K562 (cell line): ENCODE measurements around the gene GRIK3. TPM values are rescaled to one million over a fixed set of nuclear protein-coding genes. Genes with fewer than 3 reads are reported as not detected.

ENCODE experiments used
- ATAC-seq: fragments of 200-7000 bp; cut with Tn5 transposase; 3 replicates; pipeline ENCODE4 v1.9.1; 2020; ENCODE audit warnings: moderate library complexity
- BruUV-seq: library from RNA; stranded (reverse); fragments of 400-500 nt; replicated peaks from 2 replicates; lab custom pipeline; 2021; lab: Mats Ljungman, UMichigan
- CTCF ChIA-PET: fragments of 300-600 bp; formaldehyde crosslinking; extraction: SDS; loops from one replicate; lab custom pipeline; 2021; ENCODE audit warnings: low intra/inter-chr PET ratio; lab: Yijun Ruan, JAX
- POLR2A ChIA-PET: fragments of 300-600, 350-650 bp; sonication (Branson Sonifier 250); formaldehyde crosslinking; extraction: SDS; loops from one replicate; lab custom pipeline; 2021; ENCODE audit warnings: antibody characterized with exemption, inconsistent platforms; lab: Yijun Ruan, JAX
- DNase-seq, 4 experiments: peaks; one replicate each; pipeline versions ENCODE4 v3.0.0 to v3.0.0-alpha.2; 2011 to 2018; ENCODE audit warnings: low spot score in 3 of 4, mixed read lengths in 3 of 4; ENCODE audit errors: extremely low read depth in 1 of 4
- FAIRE-seq: peaks from 2 replicates; lab custom pipeline; 2011; peaks lifted over from hg19 to GRCh38; lab: Jason Lieb, UNC
- H2AFZ ChIP-seq: 2 replicates; pipeline ENCODE4 v1.6.0; 2011; ENCODE audit warnings: low read depth, low read length, control low read depth, inconsistent platforms
- H3K27ac ChIP-seq: fragments of 200-600 bp; 3 replicates; pipeline ENCODE4 v1.8.0; 2011; ENCODE audit warnings: low read depth, mild to moderate bottlenecking, control low read depth, inconsistent platforms, low read length, moderate library complexity, mixed read lengths; ENCODE audit errors: extremely low read depth
- H3K27me3 ChIP-seq, 2 experiments: fragments of 300-600 bp in 1 of 2; 2 replicates in 1 of 2; 3 replicates in 1 of 2; pipeline versions ENCODE4 v1.6.0 to v1.8.0; 2011; ENCODE audit warnings: inconsistent platforms in 2 of 2, low read length in 2 of 2, mild to moderate bottlenecking in 1 of 2, mixed read lengths in 1 of 2, moderate library complexity in 1 of 2; ENCODE audit not compliant: control insufficient read depth in 2 of 2, insufficient read depth in 2 of 2
- H3K36me3 ChIP-seq: fragments of 300-600 bp; 3 replicates; pipeline ENCODE4 v1.8.0; 2011; ENCODE audit warnings: mild to moderate bottlenecking, low read length, inconsistent platforms; ENCODE audit not compliant: control insufficient read depth, insufficient read depth
- H3K4me1 ChIP-seq, 2 experiments: fragments of 200-600 bp in 1 of 2; replicated peaks in 1 of 2; 2 replicates in 1 of 2; 3 replicates in 1 of 2; pipeline versions ENCODE4 v1.5.1 to v1.8.0; 2011; ENCODE audit warnings: inconsistent platforms in 2 of 2, low read length in 2 of 2, mild to moderate bottlenecking in 1 of 2, mixed read lengths in 1 of 2, moderate library complexity in 1 of 2; ENCODE audit not compliant: control insufficient read depth in 2 of 2, insufficient read depth in 2 of 2
- H3K4me2 ChIP-seq: 2 replicates; pipeline ENCODE4 v1.6.1; 2011; ENCODE audit warnings: low read length, control low read depth, inconsistent platforms, mixed read lengths; ENCODE audit not compliant: insufficient read depth
- H3K4me3 ChIP-seq: fragments of 200-600 bp; sonication (generic), shearing (Covaris generic); 2 replicates; pipeline ENCODE4 v1.5.1; 2016; ENCODE audit warnings: control low read depth, inconsistent platforms
- H3K79me2 ChIP-seq: fragments of 200-600 bp; 3 replicates; pipeline ENCODE4 v1.8.0; 2011; ENCODE audit warnings: low read length, inconsistent platforms; ENCODE audit not compliant: control insufficient read depth, insufficient read depth
- H3K9ac ChIP-seq, 2 experiments: 2 replicates each; pipeline versions ENCODE4 v1.6.0 to v1.6.1; 2011; ENCODE audit warnings: low read depth in 2 of 2, low read length in 2 of 2, control low read depth in 1 of 2, inconsistent platforms in 1 of 2, mild to moderate bottlenecking in 1 of 2, mixed read lengths in 1 of 2; ENCODE audit not compliant: insufficient read depth in 1 of 2
- H3K9me1 ChIP-seq: one replicate; pipeline ENCODE4 v1.6.0; 2011; ENCODE audit warnings: inconsistent platforms, mild to moderate bottlenecking, low read length, moderate library complexity; ENCODE audit not compliant: control insufficient read depth, insufficient read depth
- H3K9me3 ChIP-seq: replicated peaks from 2 replicates; pipeline ENCODE4 v1.5.1; 2011; ENCODE audit warnings: low read depth, low read length, inconsistent platforms; ENCODE audit not compliant: control insufficient read depth, insufficient read depth
- H4K20me1 ChIP-seq: replicated peaks from 2 replicates; pipeline ENCODE4 v1.6.1; 2011; ENCODE audit warnings: low read length, inconsistent platforms, mixed read lengths; ENCODE audit not compliant: control insufficient read depth, insufficient read depth
- ADNP ChIP-seq: fragments of 200-800 bp; sonication (Bioruptor generic); IDR thresholded peaks from 2 replicates; pipeline ENCODE4 v1.6.1; 2016; ENCODE audit warnings: missing genetic modification characterization, missing compliant biosample characterization
- BRD9 ChIP-seq: fragments of 450-650 bp; IDR thresholded peaks from 2 replicates; pipeline ENCODE4 v1.6.1; 2018; ENCODE audit warnings: low read depth; ENCODE audit not compliant: partially characterized antibody
- ELF2 ChIP-seq: fragments of 250-450 bp; sonication (Bioruptor Pico); IDR thresholded peaks from 2 replicates; pipeline ENCODE4 v1.5.0; 2021; ENCODE audit warnings: mild to moderate bottlenecking
- FIP1L1 ChIP-seq: fragments of 200-400 bp; formaldehyde crosslinking; IDR thresholded peaks from 2 replicates; pipeline ENCODE4 v1.6.1; 2018; ENCODE audit warnings: mild to moderate bottlenecking, low read depth, low read length; ENCODE audit not compliant: poor library complexity, severe bottlenecking
- FOXJ2 ChIP-seq: fragments of 200-800 bp; sonication (Bioruptor generic); IDR thresholded peaks from 2 replicates; pipeline ENCODE4 v1.6.1; 2016; ENCODE audit warnings: missing genetic modification characterization, missing compliant biosample characterization
- HIVEP1 ChIP-seq: fragments of 250-450 bp; sonication (Bioruptor Pico); IDR thresholded peaks from 2 replicates; pipeline ENCODE4 v1.4.0; 2020; ENCODE audit warnings: mild to moderate bottlenecking
- KDM5B ChIP-seq: fragments of 200-600 bp; sonication (generic); IDR thresholded peaks from 2 replicates; pipeline ENCODE4 v1.6.1; 2012; ENCODE audit warnings: low read depth, mild to moderate bottlenecking, moderate library complexity, low read length, control low read depth, inconsistent platforms; ENCODE audit not compliant: insufficient replicate concordance
- MCM2 ChIP-seq: fragments of 450-650 bp; IDR thresholded peaks from 2 replicates; pipeline ENCODE4 v1.6.1; 2017; ENCODE audit warnings: low read depth, mild to moderate bottlenecking
- TOE1 ChIP-seq, 2 experiments: fragments of 450-650 bp in 1 of 2; sonication (generic) in 1 of 2; formaldehyde crosslinking in 1 of 2; IDR thresholded peaks; 2 replicates each; pipeline versions ENCODE4 v1.7.1 to v1.8.0; 2016 to 2022; ENCODE audit warnings: borderline replicate concordance in 2 of 2, mild to moderate bottlenecking in 2 of 2, antibody characterized with exemption in 1 of 2, inconsistent platforms in 1 of 2, low read depth in 1 of 2, missing genetic modification reagents in 1 of 2, moderate library complexity in 1 of 2
- ZFP36 ChIP-seq: fragments of 150-350 bp; IDR thresholded peaks from 2 replicates; pipeline ENCODE4 v1.6.1; 2018; ENCODE audit warnings: low read length, low read depth; ENCODE audit not compliant: partially characterized antibody
- ZNF780A ChIP-seq: fragments of 250-450 bp; sonication (Bioruptor Pico); IDR thresholded peaks from 2 replicates; pipeline ENCODE4 v1.5.0; 2021; ENCODE audit warnings: mild to moderate bottlenecking
- WGBS: fragments of 100-300 bp; shearing (Covaris generic); methylation state at CpG from one replicate; pipeline ENCODE4 v1.1.6; 2016; ENCODE audit warnings: low coverage, mixed read lengths; ENCODE audit not compliant: insufficient coverage; ENCODE audit errors: missing lambda C conversion rate; 5-methylcytosine and 5-hydroxymethylcytosine counted together
- in situ Hi-C: fragments of 300-500 bp; cut with MboI; formaldehyde crosslinking; loops from 4 replicates; pipeline ENCODE4 v1.15.0; 2018; ENCODE audit warnings: inconsistent platforms, mixed read lengths
- intact Hi-C: fragments of 100-400 bp; cut with micrococcal nuclease; formaldehyde crosslinking; loops from 2 replicates; pipeline ENCODE4 v1.14.2; 2022
- polyA plus RNA-seq, 8 experiments: library from polyadenylated mRNA; depleted of rRNA in 4 of 8; stranded (reverse) in 5 of 8; unstranded in 3 of 8; fragments of >200 nt; fragmentation: Nextera tagmentation in 2 of 8; fragmentation: Illumina TruSeq in 1 of 8; extraction: Ambion mirVana in 2 of 8; extraction: Trizol in 1 of 8; gene quantifications; 2 replicates each; pipeline versions ENCODE4 v1.2.1 to v1.2.3, GENCODE V29; 2011 to 2014; ENCODE audit warnings: inconsistent platforms in 1 of 8, missing spikeins in 1 of 8
- total RNA-seq, 7 experiments: library from RNA; depleted of rRNA in 6 of 7; stranded (reverse); fragments of >200 nt in 6 of 7; fragmentation: Illumina TruSeq in 2 of 7; extraction: Trizol in 2 of 7; gene quantifications; 2 replicates each; pipeline versions ENCODE4 v1.2.1 to v1.2.3, GENCODE V29; 2011 to 2021; ENCODE audit warnings: low replicate concordance in 1 of 7

GRIK3 gene
- total and polyA plus RNA-seq, 9 of the 15 experiments (the other 6 are each of a cell fraction or from before 2014, with no cell fraction given), result not detected

DNA sequence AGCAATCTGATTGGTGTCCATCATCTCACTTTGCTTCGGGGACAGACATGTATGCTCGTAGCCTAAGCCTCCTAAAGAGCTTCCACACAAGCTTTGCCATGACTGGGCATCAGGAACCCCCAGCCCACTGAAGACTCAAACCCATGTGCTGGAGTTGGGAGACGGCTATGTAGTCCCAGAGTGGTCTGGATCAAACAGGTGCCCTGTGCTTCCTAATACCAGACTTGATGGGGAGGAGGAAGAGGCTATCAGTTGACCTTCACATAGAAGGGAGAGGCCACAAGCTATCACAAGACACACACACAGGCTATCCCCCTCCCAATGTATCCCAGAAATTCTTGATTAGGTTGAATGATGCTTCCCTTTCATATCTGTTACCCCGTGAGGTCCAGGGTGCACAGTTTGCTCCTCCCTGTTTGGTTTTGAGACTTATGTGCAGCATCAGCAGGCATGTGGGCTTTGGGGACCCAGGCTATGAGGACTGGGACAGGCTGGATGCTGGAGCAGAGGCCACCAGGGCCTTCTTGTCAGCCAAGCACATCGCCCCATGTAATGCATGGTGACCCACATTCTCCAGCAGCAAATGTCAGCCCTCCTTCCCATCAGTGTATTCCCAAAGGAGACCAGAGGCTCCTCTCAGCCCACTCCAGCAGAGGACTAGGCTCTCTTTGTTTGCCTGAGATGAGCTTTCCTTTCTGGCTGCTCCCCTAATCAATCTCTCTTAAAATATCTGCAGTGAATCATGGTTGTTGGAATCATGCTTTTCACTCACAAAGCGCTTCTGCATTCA lies 159.8 kb downstream of the GRIK3 start (continued):
- TF ChIP-seq ELF2 (CRISPR knock-in tag) (no peak), HIVEP1 (CRISPR knock-in tag) (no peak), TOE1 (IDR thresholded peaks at IDR 0.05; ENCODE audit: borderline replicate concordance) (no peak), TOE1 (CRISPR knock-in tag; IDR thresholded peaks at IDR 0.05; ENCODE audit: borderline replicate concordance, low read depth) (no peak), ZNF780A (CRISPR knock-in tag) (no peak)
- TF ChIP-seq, all 486 proteins: peak for 0

DNA sequence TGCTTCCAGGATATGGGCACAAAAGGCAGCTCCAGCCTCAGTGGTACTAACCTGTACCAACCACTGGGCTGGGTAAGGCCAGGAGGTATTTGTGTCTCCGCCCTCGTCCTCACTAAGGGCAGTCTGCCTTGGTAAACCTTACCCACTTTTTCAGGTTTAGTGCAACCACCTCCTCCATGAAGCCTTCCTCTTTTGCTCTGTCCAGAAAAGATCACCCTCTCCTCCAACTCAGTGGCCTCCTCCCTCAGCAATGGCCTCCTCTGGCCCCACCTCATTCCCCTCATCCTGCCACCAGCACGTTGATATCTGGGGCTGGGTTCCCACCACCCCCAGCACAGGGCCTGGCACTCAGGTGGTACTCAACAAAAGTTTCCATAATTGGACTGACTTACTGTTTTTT lies 161.5 kb downstream of the GRIK3 start:
- CTCF ChIA-PET, result no interaction called here

More for the DNA sequence above, 161.5 kb downstream of the GRIK3 start:
- WGBS, result 0% methylated on average over 3 of the region's 3 CpGs
- Histone ChIP-seq H3K4me3 (no peak overlapping the region), H3K9ac (no peak overlapping the region), H3K27me3 (peaks cover 4 to 40% of the 10 kb centered on the region in 2 experiments; a peak in 4 of 5 replicates), H3K9me1 (peaks cover 5% of the 10 kb centered on the region), H3K4me2 (no peak overlapping the region), H3K4me1 (no peaks in the 10 kb centered on the region), H3K79me2 (no peaks in the 10 kb centered on the region)
- BruUV-seq, result no TSS peak
- TF ChIP-seq KDM5B (no peak), FOXJ2 (tag) (no peak), MCM2 (no peak), ZFP36 (peak; percentile 57), ADNP (tag) (no peak), FIP1L1 (no peak), BRD9 (no peak)
- TF ChIP-seq, all 486 proteins: peak for 1
- FAIRE-seq, result no peak
- DNase-seq, result no peak
- POLR2A ChIA-PET, result no interaction called here
- H3K36me3 ChIP-seq, result no peaks in the 10 kb centered on the region
- no peaks in the 10 kb centered on the region for H3K9me3 ChIP-seq
- in situ Hi-C loops, result no loop called here
- H3K27ac ChIP-seq, result no peak overlapping the region
- intact Hi-C loops, result no loop called here
- peaks cover 20% of the 10 kb centered on the region; the same call in 1 of the 2 replicates for H4K20me1 ChIP-seq
- no peak for ATAC-seq
- no peak overlapping the region for H2AFZ ChIP-seq
